ENCODE measurements around the gene CEP135. TPM values are rescaled to one million over a fixed set of nuclear protein-coding genes. Genes with fewer than 3 reads are reported as not detected.

CEP135 gene, protein sequence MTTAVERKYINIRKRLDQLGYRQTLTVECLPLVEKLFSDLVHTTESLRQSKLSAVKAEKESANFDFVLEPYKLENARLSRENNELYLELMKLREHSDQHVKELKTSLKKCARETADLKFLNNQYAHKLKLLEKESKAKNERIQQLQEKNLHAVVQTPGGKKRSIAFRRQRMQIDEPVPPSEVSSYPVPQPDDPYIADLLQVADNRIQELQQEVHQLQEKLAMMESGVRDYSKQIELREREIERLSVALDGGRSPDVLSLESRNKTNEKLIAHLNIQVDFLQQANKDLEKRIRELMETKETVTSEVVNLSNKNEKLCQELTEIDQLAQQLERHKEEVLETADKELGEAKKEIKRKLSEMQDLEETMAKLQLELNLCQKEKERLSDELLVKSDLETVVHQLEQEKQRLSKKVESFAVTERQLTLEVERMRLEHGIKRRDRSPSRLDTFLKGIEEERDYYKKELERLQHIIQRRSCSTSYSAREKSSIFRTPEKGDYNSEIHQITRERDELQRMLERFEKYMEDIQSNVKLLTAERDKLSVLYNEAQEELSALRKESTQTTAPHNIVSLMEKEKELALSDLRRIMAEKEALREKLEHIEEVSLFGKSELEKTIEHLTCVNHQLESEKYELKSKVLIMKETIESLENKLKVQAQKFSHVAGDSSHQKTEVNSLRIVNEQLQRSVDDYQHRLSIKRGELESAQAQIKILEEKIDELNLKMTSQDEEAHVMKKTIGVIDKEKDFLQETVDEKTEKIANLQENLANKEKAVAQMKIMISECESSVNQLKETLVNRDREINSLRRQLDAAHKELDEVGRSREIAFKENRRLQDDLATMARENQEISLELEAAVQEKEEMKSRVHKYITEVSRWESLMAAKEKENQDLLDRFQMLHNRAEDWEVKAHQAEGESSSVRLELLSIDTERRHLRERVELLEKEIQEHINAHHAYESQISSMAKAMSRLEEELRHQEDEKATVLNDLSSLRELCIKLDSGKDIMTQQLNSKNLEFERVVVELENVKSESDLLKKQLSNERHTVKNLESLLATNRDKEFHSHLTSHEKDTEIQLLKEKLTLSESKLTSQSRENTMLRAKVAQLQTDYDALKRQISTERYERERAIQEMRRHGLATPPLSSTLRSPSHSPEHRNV
- 7.3 and 9.2 TPM in 2 replicates for total RNA-seq

DNA sequence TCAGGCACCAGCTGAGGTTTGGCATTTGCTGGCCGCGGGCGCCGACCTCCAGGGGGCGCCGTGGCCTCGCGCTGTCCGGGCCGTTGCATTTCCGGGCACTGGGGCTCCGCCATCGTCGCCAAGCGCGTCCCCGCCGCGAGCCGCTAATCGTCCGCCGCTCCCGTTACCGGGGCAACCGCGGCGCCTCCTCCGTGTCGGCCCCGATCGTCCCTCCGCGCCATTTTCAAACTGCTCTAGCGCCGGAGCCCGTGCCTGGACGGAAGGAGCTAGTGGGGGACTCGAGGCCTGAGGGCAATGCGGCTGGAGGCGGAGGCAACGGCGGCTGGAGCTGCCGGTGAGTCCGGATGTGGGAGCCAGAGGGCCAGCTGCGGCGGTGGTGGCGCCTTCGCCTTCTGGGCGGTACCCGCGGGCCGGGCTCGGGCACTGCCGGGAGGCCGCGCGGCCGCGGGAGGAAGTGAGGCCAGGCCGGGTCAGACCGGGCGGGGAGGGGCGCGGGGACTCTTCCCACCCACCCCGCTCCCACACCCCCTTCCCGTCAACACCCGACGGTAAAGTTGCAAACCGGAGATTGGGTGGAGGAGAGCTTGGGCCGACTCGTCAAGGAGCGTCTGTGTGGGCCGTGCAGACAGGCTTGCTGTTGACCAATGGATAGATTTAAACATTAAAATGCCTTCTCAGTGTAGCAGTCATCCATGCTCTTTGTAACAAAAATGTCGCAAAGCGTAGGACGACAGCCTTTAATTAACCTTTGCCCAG is at the start of gene CEP135:
CEP135 (plus strand) TSS at position 220 of the 756 bp plus-strand sequence. CDS start 3,186 bp downstream, outside the sequence.

Other genes with a start within 250 kb of the CEP135 start
- gene EXOC1L, start 129.2 kb upstream of the CEP135 start, total RNA-seq = not detected in 2 replicates
- gene EXOC1, start 95.3 kb upstream of the CEP135 start, total RNA-seq = 39.9 and 50.7 TPM in 2 replicates

All from regular cardiac myocyte (primary cell).